Measurements from ENCODE around the gene PPP1R15A.
"Not testable (repeated sequence)": the region's sequence is repeated elsewhere in the genome, so short reads cannot be mapped to it uniquely, and the experiment has no call there.

Gene PPP1R15A

DNA sequence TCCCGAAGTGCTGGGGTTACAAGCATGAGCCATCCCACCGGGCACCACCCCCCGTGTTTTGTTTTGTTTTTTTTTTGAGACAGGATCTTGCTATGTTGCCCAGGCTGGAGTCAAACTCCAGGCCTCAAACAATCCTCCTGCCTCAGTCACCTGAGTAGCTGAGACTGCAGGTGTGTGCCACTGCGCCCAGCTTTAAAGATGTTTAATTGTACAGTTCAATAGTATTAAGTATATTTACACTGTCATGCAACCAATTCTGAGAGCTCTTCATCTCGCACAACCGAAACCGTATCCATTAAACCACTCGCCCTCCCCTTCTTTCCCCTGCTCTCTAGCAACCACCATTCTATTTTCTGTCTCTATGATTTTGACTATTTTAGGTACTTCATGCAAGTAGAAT, 43.5 kb downstream of the PPP1R15A start:
- DNase-seq = no peak

DNA sequence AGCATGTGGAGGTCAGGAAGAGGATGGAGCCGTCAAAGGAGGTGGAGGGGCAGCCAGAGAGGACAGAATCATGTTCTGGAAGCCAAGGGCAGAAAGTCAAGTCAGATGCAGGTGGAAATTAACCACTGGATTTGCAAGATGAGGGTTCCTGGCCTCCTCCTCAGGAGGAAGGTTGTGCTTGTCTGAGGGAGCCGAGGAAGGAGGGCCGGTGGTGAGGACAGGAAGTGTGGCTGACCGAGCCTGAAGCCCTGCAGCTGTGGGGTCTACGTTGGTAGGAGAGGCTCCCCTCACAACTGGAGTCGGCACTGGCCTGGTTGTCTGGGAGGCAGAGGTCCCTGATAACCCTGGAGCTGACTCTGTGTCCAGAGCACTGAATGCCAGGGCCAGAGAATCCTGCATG, 45.9 kb downstream of the PPP1R15A start:
- no peak for DNase-seq

DNA sequence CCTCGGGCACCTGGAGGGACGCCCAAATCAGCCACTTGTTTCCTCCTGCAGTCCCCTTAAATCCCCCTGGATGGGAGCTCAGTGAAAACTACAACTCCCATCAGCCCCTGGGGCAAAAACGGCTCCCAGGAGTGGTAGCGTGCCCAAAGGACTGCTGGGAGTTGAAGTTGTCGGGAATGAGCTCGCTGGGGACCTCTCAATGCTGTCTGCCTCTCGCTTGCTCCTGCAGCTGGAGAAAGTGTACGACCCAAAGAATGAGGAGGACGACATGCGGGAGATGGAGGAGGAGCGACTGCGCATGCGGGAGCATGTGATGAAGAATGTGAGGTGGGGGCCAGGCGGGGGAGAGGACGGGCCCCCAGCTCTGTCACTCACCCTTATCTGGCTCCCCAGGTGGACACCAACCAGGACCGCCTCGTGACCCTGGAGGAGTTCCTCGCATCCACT, 46.6 kb downstream of the PPP1R15A start:
- no peak for DNase-seq

DNA sequence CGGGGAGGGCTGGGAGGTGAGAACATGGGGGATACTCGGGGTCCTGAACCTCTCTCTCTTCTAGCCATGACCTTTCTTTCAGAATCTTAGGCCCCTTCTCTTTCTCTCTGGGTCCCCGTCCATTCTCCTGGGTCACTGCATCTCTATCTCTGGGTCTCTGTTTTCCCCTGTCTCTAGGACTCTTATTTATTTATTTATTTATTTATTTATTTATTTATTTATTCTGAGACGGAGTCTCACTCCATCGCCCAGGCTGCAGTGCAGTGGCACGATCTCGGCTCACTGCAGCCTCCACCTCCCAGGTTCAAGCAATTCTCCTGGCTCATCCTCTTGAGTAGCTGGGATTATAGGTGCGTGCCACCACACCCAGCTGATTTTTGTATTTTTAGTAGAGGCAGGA, 47.0 kb downstream of the PPP1R15A start:
- DNase-seq = not testable (repeated sequence)

GRCh38 chr19:48920949-48921348, 48.7 kb downstream of the PPP1R15A start:
- no peak for DNase-seq

DNA sequence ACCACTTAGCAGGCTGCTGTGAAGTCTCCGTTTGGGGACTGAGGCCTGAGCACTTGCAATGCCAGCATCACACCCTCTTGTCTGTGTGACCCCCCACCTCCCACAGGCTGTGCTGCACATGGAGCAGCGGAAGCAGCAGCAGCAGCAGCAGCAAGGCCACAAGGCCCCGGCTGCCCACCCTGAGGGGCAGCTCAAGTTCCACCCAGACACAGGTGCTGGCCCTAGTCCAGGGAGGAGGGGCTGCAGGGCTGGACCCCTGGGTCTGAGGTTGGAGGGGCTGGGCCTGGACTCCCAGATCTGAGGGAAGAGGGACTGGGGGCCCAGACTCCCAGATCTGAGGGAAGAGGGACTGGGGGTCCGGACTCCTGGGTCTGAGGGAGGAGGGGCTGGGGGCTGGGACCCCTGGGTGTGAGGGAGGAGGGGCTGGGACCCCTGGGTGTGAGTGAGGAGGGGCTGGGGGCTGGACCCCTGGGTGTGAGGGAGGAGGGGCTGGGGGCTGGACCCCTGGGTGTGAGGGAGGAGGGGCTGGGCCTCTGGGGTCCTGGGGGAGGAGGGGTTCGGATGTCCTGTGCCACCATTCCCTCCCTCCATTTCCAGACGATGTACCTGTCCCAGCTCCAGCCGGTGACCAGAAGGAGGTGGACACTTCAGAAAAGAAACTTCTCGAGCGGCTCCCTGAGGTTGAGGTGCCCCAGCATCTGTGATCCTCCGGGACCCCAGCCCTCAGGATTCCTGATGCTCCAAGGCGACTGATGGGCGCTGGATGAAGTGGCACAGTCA, 49.7 kb downstream of the PPP1R15A start:
- no peak for DNase-seq

DNA sequence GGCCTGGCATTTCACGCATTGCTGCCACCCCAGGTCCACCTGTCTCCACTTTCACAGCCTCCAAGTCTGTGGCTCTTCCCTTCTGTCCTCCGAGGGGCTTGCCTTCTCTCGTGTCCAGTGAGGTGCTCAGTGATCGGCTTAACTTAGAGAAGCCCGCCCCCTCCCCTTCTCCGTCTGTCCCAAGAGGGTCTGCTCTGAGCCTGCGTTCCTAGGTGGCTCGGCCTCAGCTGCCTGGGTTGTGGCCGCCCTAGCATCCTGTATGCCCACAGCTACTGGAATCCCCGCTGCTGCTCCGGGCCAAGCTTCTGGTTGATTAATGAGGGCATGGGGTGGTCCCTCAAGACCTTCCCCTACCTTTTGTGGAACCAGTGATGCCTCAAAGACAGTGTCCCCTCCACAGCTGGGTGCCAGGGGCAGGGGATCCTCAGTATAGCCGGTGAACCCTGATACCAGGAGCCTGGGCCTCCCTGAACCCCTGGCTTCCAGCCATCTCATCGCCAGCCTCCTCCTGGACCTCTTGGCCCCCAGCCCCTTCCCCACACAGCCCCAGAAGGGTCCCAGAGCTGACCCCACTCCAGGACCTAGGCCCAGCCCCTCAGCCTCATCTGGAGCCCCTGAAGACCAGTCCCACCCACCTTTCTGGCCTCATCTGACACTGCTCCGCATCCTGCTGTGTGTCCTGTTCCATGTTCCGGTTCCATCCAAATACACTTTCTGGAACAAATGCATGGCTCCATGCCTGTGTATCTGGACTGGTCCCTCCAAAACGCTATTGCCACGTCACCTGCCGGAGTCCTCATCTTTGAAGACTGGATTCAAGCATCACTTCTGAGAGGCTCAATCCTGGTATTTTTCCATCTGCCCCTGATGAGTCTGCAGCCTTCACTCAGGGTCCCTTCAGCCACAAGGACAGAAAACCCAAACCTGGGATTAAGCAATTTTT, 50.6 kb downstream of the PPP1R15A start:
- DNase-seq = no peak

DNA sequence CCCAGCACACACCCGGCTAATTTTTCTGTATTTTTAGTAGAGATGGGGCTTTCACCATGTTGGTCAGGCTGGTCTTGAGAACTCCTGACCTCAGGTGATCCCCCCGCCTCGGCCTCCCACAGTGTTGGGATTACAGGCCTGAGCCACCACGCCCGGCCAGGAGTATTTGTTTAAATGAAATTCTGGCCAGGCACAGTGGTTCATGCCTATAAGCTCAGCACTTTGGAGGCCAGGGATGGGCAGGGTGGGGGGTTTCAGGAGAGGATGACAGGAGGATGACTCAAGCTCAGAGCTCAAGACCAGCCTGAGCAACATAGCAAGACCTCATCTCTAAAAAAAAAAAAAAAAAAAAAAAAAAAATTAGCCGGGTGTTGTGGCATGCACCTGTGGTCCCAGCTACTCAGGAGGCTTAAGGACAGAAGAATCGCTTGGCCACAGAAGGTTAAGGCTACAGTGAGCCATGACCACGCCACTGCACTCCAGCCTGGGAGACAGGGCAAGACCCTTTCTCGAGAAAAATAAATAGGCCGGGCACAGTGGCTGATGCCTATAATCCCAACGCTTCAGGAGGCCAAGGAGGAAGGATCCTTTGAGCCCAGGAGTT, 53.1 kb downstream of the PPP1R15A start:
- peak in 1 of 2 donors; percentile 57 for DNase-seq
